GM21515 (cell line): ENCODE measurements around the gene EPC1.
"Not testable (repeated sequence)": the region's sequence is repeated elsewhere in the genome, so short reads cannot be mapped to it uniquely, and the experiment has no call there.

Experiments used
- ATAC-seq: cut with Tn5 transposase; IDR thresholded peaks from one replicate; pipeline ENCODE4 v1.9.1; 2021; ENCODE audit not compliant: unreplicated experiment

EPC1 gene

GRCh38 chr10:32372000-32372875 lies 25.3 kb upstream of the EPC1 start:
- no peak for ATAC-seq

GRCh38 chr10:32371101-32371500 lies 24.1 kb upstream of the EPC1 start:
- ATAC-seq = no peak

GRCh38 chr10:32367793-32368453 lies 21.0 kb upstream of the EPC1 start:
- ATAC-seq = no peak

GRCh38 chr10:32366588-32366987 lies 19.6 kb upstream of the EPC1 start:
- ATAC-seq = no peak

- ATAC-seq = no peak
Observed at GRCh38 chr10:32366111-32366510, 19.2 kb upstream of the EPC1 start.

GRCh38 chr10:32365404-32365803 lies 18.4 kb upstream of the EPC1 start:
- not testable (repeated sequence) for ATAC-seq

- ATAC-seq = no peak
Observed at GRCh38 chr10:32362571-32362970, 15.6 kb upstream of the EPC1 start.

GRCh38 chr10:32360884-32361283 lies 13.9 kb upstream of the EPC1 start:
- ATAC-seq = no peak

- ATAC-seq = no peak
Observed at GRCh38 chr10:32360241-32360640, 13.3 kb upstream of the EPC1 start.

GRCh38 chr10:32357056-32357735 lies 10.2 kb upstream of the EPC1 start:
- ATAC-seq = no peak

GRCh38 chr10:32354690-32355089 lies 7.7 kb upstream of the EPC1 start:
- not testable (repeated sequence) for ATAC-seq

GRCh38 chr10:32350811-32351350 lies 3.9 kb upstream of the EPC1 start:
- ATAC-seq = no peak

GRCh38 chr10:32349968-32350738 lies 3.2 kb upstream of the EPC1 start:
- no peak for ATAC-seq

GRCh38 chr10:32349199-32349585 lies 2.2 kb upstream of the EPC1 start:
- no peak for ATAC-seq

- no peak for ATAC-seq
Observed at GRCh38 chr10:32348297-32349198, 1.6 kb upstream of the EPC1 start.

- ATAC-seq = peak; percentile 21
Observed at GRCh38 chr10:32347363-32348022, 535 bp upstream of the EPC1 start.

GRCh38 chr10:32346134-32346550 lies 816 bp downstream of the EPC1 start:
- peak; percentile 82 for ATAC-seq

GRCh38 chr10:32341596-32341995 lies 5.4 kb downstream of the EPC1 start:
- ATAC-seq = no peak

- ATAC-seq = no peak
Observed at GRCh38 chr10:32340596-32341180, 6.3 kb downstream of the EPC1 start.
